ENCODE data around the gene F10.
"Not testable (repeated sequence)": the region's sequence is repeated elsewhere in the genome, so short reads cannot be mapped to it uniquely, and the experiment has no call there.

The F10 gene

DNA sequence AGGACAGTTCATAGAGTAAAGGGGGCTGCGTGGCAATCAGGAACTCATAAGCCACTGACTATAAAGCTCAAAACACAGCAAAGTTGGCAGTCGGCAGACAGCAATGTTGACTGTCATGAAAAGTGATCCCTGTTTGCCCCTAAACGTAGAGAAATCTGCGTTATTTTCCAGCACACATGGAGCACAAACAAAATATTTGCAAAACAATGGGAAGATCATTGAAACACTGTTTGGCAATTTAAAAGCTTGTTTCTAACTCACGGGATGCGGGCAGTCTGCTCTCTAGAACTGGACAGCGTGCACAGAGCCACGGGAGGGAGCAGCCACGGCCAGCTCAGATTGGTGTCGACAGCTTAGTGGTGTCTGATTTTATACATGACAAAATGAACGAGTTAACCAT is 23.5 kb upstream of the F10 start:
- H3K36me3 ChIP-seq (ENCODE audit: insufficient read depth, low read length), result no peaks in the 10 kb centered on the region
- H2AFZ ChIP-seq (ENCODE audit: low read depth, low read length), result no peak overlapping the region
- peaks cover 5% of the 10 kb centered on the region for H3K4me1 ChIP-seq (ENCODE audit: insufficient read depth, low read length)
- H3K9me3 ChIP-seq (ENCODE audit: low read length), result peaks cover 3% of the 10 kb centered on the region
- H3K4me3 ChIP-seq (ENCODE audit: low read length), result no peak overlapping the region
- no peaks in the 10 kb centered on the region for H3K27me3 ChIP-seq (ENCODE audit: insufficient read depth, low read length)

- not testable (repeated sequence) for H3K4me1 ChIP-seq (ENCODE audit: insufficient read depth, low read length); H3K4me3 ChIP-seq (ENCODE audit: low read length); H3K27me3 ChIP-seq (ENCODE audit: insufficient read depth, low read length); H2AFZ ChIP-seq (ENCODE audit: low read depth, low read length); H3K9me3 ChIP-seq (ENCODE audit: low read length); H3K36me3 ChIP-seq (ENCODE audit: insufficient read depth, low read length)
Measured at GRCh38 chr13:113102302-113102701, 20.3 kb upstream of the F10 start.

GRCh38 chr13:113102727-113103126 is 19.9 kb upstream of the F10 start:
- Histone ChIP-seq H2AFZ (ENCODE audit: low read depth, low read length) (no peak overlapping the region), H3K4me3 (ENCODE audit: low read length) (no peak overlapping the region), H3K4me1 (ENCODE audit: insufficient read depth, low read length) (peaks cover 3% of the 10 kb centered on the region), H3K36me3 (ENCODE audit: insufficient read depth, low read length) (no peaks in the 10 kb centered on the region), H3K9me3 (ENCODE audit: low read length) (peaks cover 3% of the 10 kb centered on the region), H3K27me3 (ENCODE audit: insufficient read depth, low read length) (no peaks in the 10 kb centered on the region)

DNA sequence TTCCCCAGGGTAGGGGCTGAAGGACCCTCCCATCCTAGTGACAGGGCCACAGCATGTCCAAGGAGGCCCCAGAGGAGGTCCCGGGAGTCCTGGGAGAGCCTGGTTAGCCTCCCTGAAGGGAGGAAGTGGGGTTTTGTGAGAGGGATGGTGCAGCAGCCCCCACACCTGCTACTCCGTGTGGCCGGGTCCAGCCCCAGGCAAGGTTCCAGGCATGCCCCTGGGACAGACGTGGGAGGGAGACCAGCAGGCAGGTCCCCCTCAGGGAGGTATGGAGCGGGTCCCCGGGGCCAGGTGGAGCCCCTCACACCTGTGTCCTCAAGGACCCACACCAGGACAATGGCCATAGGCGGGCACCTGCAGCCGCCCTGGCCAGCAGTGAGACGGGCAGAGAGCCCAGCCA is 19.0 kb upstream of the F10 start:
- Histone ChIP-seq H3K4me1 (ENCODE audit: insufficient read depth, low read length) (no peaks in the 10 kb centered on the region), H2AFZ (ENCODE audit: low read depth, low read length) (no peak overlapping the region), H3K9me3 (ENCODE audit: low read length) (peaks cover 3% of the 10 kb centered on the region), H3K36me3 (ENCODE audit: insufficient read depth, low read length) (no peaks in the 10 kb centered on the region), H3K27me3 (ENCODE audit: insufficient read depth, low read length) (no peaks in the 10 kb centered on the region), H3K4me3 (ENCODE audit: low read length) (no peak overlapping the region)

DNA sequence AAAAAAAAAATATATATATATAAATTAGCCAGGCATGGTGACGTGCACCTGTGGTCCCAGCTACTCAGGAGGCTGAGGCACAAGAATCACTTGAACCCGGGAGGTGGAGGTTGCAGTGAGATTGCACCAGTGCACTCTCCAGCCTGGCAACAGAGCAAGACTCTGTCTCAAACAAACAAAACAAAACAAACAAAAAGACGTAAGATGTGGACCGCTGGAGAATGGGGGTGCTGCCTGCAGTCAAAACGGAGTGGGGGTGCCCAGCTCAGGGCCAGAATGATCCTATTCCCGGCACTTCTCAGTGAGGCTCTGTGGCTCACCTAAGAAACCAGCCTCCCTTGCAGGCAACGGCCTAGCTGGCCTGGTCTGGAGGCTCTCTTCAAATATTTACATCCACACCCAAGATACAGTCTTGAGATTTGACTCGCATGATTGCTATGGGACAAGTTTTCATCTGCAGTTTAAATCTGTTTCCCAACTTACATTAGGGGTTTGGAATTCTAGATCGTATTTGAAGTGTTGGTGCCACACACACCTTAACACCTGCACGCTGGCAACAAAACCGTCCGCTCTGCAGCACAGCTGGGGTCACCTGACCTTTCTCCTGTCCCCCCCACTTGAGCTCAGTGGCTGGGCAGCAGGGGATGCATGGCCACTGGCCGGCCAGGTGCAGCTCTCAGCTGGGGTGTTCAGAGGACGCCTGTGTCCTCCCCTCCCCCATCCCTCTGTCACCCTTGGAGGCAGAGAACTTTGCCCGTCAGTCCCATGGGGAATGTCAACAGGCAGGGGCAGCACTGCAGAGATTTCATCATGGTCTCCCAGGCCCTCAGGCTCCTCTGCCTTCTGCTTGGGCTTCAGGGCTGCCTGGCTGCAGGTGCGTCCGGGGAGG is 17.3 kb upstream of the F10 start, which contains the start of gene F7:
F7 (plus strand) TSS at position 760 of the 889 bp plus-strand sequence; CDS start at position 811, 51 bp downstream.
- H3K9me3 ChIP-seq (ENCODE audit: low read length), result no peaks in the 10 kb centered on the region

DNA sequence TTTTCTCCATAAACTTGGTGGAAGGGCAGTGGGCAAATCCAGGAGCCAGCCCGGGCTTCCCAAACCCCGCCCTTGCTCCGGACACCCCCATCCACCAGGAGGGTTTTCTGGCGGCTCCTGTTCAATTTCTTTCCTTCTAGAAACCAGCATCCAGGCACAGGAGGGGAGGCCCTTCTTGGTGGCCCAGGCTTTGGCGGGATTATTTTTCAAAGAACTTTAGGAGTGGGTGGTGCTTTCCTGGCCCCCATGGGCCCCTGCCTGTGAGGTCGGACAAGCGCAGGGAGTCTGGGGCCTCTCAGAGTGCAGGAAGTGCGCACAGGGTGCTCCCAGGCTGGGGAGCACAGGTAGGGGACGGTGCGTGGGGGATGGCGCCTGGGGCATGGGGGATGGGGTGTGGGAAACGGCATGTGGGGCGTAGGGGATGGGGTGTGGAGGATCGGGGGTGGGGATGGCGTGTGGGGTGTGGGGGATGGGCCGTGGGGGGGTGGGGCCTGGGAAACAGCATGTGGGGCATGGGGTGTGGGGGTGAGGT is 16.6 kb upstream of the F10 start:
- H3K9me3 ChIP-seq (ENCODE audit: low read length), result no peaks in the 10 kb centered on the region
- no peaks in the 10 kb centered on the region for H3K36me3 ChIP-seq (ENCODE audit: insufficient read depth, low read length)
- H3K27me3 ChIP-seq (ENCODE audit: insufficient read depth, low read length), result no peaks in the 10 kb centered on the region
- no peak overlapping the region for H2AFZ ChIP-seq (ENCODE audit: low read depth, low read length)
- H3K4me1 ChIP-seq (ENCODE audit: insufficient read depth, low read length), result no peaks in the 10 kb centered on the region
- H3K4me3 ChIP-seq (ENCODE audit: low read length), result no peak overlapping the region

More for the DNA sequence above, 17.3 kb upstream of the F10 start, which contains the start of gene F7:
- Histone ChIP-seq H3K36me3 (ENCODE audit: insufficient read depth, low read length) (no peaks in the 10 kb centered on the region), H3K27me3 (ENCODE audit: insufficient read depth, low read length) (no peaks in the 10 kb centered on the region), H3K4me3 (ENCODE audit: low read length) (no peak within 1 kb of the TSS), H3K4me1 (ENCODE audit: insufficient read depth, low read length) (no peaks in the 10 kb centered on the region), H2AFZ (ENCODE audit: low read depth, low read length) (no peak within 1 kb of the TSS)

DNA sequence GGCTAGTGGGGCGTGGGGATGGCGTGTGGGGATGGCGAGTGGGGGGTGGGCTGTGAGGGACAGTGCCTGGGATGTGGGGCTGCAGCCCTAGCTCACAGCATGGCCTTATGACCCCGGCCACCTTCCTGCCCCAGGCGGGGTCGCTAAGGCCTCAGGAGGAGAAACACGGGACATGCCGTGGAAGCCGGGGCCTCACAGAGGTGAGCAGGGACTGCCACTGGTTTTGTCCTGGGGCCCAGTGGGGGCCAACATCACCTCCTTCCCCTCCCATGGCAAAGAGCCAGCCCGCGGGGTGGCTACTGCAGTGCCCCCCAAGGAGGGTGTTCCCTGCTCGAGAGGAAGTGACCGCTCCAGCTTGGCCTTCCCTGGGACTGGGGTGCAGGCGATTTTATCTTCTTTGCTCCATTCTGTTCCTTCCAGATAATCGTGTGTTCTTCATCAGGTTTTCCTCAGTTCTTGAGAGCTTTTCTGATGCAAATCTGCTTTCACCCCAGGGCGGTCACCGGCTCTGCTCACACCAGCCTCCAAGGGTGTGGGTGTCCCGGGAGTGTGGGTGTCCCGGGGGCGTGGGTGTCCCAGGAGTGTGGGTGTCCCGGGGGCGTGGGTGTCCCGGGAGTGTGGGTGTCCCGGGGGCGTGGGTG is 15.8 kb upstream of the F10 start:
- H3K36me3 ChIP-seq (ENCODE audit: insufficient read depth, low read length), result no peaks in the 10 kb centered on the region
- no peaks in the 10 kb centered on the region for H3K27me3 ChIP-seq (ENCODE audit: insufficient read depth, low read length)
- no peaks in the 10 kb centered on the region for H3K9me3 ChIP-seq (ENCODE audit: low read length)
- H3K4me1 ChIP-seq (ENCODE audit: insufficient read depth, low read length), result no peaks in the 10 kb centered on the region
- H2AFZ ChIP-seq (ENCODE audit: low read depth, low read length), result no peak overlapping the region
- H3K4me3 ChIP-seq (ENCODE audit: low read length), result no peak overlapping the region

GRCh38 chr13:113108521-113108920 is 14.1 kb upstream of the F10 start:
- H3K4me3 ChIP-seq (ENCODE audit: low read length); H3K9me3 ChIP-seq (ENCODE audit: low read length); H3K4me1 ChIP-seq (ENCODE audit: insufficient read depth, low read length); H3K27me3 ChIP-seq (ENCODE audit: insufficient read depth, low read length); H3K36me3 ChIP-seq (ENCODE audit: insufficient read depth, low read length); H2AFZ ChIP-seq (ENCODE audit: low read depth, low read length): not testable (repeated sequence)

DNA sequence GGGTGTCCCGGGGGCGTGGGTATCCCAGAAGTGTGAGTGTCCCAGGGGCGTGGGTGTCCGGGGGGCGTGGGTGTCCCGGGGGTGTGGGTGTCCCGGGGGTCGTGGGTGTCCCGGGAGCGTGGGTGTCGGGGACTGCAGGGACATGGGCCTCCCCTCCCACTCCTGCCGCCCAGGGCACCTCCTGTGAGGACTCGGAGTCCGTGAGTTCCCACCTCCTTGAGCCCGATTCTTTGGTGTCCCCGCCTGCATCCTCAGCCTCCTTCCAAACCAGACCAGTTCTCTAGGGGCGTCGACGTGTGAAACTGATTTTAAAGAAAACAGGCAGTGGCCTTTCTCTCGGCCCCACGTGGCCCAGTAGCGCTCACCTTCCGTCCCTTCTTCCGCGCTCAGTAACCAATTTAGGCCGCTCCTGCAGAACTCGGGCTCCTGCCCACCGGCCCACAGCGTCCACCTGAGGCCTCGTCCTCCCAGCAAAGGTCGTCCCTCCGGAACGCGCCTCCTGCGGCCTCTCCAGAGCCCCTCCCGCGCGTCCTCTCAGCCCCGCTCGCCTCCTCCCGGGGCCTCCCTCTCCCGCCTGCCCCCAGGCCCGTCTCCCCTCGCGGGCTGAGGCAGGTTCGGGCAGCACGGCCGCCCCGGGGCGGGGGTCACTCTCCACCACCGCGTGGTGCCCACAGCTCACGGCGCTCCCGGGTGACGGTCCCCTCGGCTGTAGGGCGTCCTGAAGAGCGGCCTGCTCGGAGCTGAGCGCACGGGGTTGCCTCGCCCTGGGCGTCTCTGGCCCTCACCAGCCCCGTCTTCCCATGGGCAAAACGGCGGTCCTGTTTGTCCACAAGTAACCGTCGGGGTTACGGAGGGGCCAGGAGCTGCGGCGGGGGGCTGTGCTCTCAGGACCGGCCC is 13.2 kb upstream of the F10 start:
- no peak overlapping the region for H2AFZ ChIP-seq (ENCODE audit: low read depth, low read length)
- no peaks in the 10 kb centered on the region for H3K27me3 ChIP-seq (ENCODE audit: insufficient read depth, low read length)
- no peaks in the 10 kb centered on the region for H3K9me3 ChIP-seq (ENCODE audit: low read length)
- H3K4me1 ChIP-seq (ENCODE audit: insufficient read depth, low read length), result no peaks in the 10 kb centered on the region
- H3K36me3 ChIP-seq (ENCODE audit: insufficient read depth, low read length), result no peaks in the 10 kb centered on the region
- H3K4me3 ChIP-seq (ENCODE audit: low read length), result no peak overlapping the region

GRCh38 chr13:113110048-113110851 is 12.3 kb upstream of the F10 start:
- H3K4me1 ChIP-seq (ENCODE audit: insufficient read depth, low read length), result no peaks in the 10 kb centered on the region
- no peak overlapping the region for H3K4me3 ChIP-seq (ENCODE audit: low read length)
- no peaks in the 10 kb centered on the region for H3K36me3 ChIP-seq (ENCODE audit: insufficient read depth, low read length)
- H2AFZ ChIP-seq (ENCODE audit: low read depth, low read length), result no peak overlapping the region
- H3K27me3 ChIP-seq (ENCODE audit: insufficient read depth, low read length), result no peaks in the 10 kb centered on the region
- no peaks in the 10 kb centered on the region for H3K9me3 ChIP-seq (ENCODE audit: low read length)

GRCh38 chr13:113110852-113111315 is 11.7 kb upstream of the F10 start:
- H3K4me1 ChIP-seq (ENCODE audit: insufficient read depth, low read length), result no peaks in the 10 kb centered on the region
- no peak overlapping the region for H3K4me3 ChIP-seq (ENCODE audit: low read length)
- H3K36me3 ChIP-seq (ENCODE audit: insufficient read depth, low read length), result no peaks in the 10 kb centered on the region
- H3K9me3 ChIP-seq (ENCODE audit: low read length), result no peaks in the 10 kb centered on the region
- no peak overlapping the region for H2AFZ ChIP-seq (ENCODE audit: low read depth, low read length)
- H3K27me3 ChIP-seq (ENCODE audit: insufficient read depth, low read length), result no peaks in the 10 kb centered on the region

- not testable (repeated sequence) for H3K9me3 ChIP-seq (ENCODE audit: low read length); H3K4me1 ChIP-seq (ENCODE audit: insufficient read depth, low read length); H3K36me3 ChIP-seq (ENCODE audit: insufficient read depth, low read length); H2AFZ ChIP-seq (ENCODE audit: low read depth, low read length); H3K27me3 ChIP-seq (ENCODE audit: insufficient read depth, low read length); H3K4me3 ChIP-seq (ENCODE audit: low read length)
Measured at GRCh38 chr13:113111821-113112220, 10.8 kb upstream of the F10 start.
